NCI-H1092 treated with DMSO at 0.1 percent for 48 hours (cell line): ENCODE measurements around the gene MAN2B2.
"Not testable (repeated sequence)": the region's sequence is repeated elsewhere in the genome, so short reads cannot be mapped to it uniquely, and the experiment has no call there.

Experiments
- DNase-seq: peaks from one replicate; lab custom pipeline; 2025; lab: John Stamatoyannopoulos, UW

The MAN2B2 gene

DNA sequence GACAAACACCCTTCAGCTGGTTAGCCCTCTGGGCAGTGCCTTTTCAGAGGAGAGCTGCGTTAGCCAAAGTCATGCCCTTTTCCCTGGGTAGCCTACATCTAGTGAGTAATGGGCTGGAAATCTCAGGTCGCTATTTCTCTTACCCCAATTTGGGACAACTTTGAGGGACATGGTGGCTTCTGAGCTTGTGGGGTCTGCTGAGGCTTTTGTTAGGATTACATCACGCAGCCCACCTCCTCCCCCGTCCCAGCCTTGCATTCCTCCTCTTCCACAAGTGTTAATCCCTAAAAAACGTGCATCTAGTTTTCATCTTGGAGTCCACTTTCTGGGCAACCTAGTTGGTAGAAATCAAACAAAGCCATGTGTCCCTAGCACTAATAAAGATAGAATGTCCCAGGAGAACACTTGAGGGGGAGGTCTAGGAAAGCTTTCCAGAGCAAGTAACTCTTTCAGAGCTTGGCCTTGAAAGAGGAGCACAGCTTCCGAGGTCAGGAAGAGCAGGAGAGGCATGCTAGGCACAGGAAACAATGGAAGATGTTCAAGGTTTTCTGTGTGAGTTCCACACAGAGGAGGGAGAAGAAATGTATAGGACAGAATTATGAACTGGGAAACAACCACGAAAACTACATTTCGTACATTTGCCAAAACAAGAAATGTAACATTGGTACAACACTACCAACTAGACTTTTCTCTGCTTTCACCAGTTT, 68.3 kb downstream of the MAN2B2 start:
- DNase-seq = no peak

DNA sequence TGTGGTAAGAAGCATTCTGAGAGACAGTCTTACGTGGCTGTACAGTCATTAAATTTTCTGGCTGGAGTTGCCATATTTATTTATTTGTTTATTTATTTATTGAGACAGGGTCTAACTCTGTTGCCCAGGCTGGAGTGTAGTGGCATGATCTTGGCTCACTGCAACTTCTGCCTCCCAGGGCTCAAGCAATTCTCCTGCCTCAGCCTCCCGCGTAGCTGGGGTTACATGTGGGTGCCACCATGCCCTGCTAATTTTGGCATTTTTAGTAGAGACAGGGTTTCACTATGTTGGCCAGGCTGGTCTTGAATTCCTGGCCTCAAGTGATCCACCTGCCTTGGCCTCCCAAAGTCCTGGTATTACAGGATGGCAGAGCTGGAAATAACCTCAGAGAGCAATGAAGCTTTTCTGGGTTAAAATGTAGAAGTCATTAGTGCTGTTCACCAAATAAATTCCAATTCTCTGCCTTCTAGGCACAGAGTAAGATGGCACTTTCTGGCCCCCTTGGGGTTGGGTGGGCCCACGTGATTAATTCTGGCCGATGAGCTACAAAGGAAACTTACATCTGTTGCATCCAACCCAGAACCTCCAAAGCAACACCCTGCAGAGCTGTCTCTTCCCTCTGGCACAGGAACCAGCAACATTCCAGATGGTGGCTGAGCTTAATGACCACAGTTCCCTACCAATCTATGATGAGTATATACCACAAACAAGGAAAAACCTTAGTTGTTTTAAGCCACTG, 70.0 kb downstream of the MAN2B2 start:
- no peak for DNase-seq

DNA sequence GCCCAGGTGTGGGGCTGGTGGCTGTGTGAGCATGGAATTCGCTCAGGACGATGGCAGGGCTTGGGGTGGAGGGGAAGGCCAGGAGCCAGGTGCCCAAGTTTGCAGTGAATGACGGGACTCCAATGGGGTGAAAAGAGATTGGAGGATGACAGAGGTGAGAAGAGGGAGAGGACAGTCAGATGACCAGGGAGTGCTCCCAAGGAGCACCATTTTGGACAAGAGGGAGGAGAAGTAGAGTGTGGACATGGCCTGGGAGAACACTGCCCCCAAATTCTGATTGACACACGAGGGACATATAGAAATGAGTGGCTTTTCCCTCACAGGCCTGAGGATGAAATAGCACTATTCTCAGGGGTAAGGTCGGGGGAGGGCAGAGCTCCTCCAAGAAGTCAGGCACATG, 72.2 kb downstream of the MAN2B2 start:
- no peak for DNase-seq

DNA sequence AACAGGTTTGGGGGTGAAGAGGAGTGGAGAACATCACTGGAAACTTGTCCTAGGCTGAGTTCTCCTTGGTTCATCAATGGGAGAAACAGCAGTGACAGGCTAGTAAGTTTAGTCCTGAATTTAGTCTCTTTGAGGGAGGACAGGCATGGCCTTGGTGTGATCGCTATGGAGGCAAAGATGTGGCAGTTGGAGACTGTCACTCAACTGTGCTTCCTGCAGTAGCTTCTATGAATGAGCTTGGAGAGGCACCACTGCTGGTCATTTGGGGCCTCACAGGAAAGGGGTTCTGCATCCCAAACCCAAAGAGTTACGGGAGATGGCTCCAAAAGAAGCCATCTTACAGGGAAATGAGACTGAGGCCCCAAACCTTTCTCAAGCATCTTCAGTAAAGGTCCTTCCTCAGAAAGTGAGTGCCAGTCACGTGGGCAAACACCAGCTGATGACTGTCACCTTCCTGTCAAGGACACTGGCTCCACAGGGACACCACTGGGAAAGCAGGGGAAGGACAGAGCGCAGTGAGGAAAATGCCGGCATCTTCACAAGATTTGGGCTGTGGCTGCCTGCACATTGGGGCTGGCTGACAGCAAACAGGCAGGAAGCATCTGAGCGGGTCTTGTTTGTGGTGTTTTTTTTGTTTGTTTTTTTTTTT, 72.7 kb downstream of the MAN2B2 start:
- no peak for DNase-seq

DNA sequence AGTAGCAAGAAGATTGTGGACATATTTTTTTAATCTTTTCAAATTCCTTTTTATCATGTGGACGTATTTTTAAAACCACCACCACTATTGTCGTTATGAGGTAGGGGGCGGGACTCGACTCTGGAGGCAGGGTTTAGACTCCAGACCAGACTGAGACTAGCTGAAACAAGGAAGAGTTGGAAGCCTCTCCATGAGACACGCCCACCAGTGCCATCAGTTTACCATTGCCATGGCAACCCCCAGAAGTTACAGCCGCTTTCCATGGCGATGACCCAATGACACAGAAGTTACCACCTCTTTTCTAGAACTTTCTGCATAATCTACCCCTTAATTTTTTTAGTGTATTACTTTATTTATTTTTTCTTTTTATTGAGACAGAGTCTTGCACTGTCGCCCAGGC, 74.2 kb downstream of the MAN2B2 start:
- DNase-seq = no peak

DNA sequence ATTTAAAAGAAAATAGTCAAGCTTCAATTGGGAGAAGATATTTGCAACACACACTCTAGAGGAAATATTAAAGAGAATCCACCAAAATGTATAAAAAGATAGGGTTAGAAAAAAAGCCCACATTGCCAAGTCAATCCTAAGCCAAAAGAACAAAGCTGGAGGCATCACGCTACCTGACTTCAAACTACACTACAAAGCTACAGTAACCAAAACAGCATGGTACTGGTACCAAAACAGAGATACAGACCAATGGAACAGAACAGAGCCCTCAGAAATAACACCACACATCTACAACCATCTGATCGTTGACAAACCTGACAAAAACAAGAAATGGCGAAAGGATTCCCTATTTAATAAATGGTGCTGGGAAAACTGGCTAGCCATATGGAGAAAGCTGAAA, 79.2 kb downstream of the MAN2B2 start:
- DNase-seq = not testable (repeated sequence)

DNA sequence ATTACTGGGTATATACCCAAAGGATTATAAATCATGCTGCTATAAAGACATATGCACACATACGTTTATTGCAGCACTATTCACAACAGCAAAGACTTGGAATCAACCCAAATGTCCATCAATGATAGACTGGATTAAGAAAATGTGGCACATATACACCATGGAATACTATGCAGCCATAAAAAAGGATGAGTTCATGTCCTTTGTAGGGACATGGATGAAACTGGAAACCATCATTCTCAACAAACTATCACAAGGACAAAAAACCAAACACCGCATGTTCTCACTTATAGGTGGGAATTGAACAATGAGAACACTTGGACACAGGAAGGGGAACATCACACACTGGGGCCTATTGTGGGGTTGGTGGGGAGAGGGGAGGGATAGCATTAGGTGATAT, 80.3 kb downstream of the MAN2B2 start:
- DNase-seq = not testable (repeated sequence)

DNA sequence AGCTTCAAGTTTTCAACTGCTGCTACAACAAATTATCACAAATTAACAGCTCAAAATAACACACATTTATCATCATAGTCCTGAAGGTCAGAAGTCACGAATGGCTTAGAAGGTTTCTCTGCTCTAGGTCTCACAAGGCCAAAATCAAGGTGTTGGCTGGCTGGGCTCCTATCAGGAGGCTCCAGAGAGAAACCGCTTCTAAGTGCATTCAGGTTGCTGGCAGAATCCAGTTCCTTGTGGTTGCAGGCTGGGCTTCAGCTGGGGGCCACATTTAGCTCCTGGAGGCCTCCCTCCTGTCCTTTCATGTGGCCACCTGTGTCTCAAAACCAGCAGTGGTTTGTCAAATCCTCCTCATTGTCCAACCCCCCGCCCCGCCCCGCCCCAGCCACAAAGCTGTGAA, 80.9 kb downstream of the MAN2B2 start:
- DNase-seq = no peak

DNA sequence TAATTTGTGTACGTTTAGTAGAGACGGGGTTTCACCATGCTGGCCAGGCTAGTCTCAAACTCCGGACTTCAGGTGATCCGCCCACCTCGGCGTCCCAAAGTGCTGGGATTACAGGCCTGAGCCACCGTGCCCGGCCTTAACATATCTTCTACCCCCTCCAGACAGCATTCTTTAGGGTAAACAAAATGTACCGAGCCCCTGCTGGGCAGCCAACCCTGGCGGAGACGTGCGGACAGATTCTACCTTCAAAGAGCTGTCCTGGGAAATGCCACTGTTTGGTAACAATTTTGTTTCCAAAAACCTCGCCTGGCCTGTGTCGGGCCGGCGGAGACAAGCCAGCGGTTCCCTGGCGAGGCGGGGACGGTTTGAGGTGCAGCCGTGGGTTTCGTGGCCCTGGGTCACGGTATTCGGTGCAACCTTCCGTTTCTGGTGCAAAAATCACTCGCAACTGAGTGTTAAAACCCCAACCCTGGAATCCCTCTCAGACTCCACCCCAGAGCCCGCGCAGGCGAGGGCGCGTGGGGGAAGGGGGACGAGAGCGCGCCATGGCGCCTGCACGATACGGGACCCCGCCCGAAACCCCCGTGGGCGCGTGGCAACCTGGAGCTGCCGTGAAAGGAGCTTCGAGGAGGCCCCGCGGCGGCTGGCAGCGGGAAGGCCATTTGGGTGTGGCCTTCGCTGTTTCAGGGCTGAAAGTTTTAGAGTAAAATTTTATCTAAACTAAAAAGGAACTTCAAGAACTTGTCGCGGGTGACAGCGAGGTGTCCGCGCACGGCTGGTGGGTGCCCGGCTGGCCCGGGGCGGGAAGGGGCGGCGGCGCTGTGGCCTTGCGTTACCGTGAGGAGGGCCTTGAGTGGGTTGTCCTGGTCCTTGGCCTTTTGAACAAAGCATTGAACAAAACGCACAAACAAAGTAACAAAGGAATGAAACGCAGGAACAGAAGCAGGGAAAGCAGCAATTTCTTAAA, 82.5 kb downstream of the MAN2B2 start:
- no peak for DNase-seq

DNA sequence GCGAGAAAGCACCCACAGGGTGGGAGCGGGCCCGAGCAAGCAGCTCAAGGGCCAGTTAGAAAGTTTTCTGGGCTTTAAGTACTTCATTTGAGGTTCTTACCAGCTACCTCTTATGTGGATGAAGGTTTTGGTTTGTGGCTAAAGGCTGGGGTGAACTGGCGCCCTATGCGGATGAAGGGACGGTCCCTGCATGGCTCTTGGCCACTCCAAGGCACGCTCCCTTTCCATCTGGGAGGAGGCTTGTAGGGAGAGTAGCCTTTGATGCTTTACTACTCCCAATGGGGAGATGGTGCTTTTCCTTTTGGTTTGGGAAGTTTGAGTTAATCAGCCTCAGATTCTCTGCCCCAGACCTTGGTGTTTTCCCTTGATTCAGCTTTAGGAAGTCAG, 83.2 kb downstream of the MAN2B2 start:
- no peak for DNase-seq

DNA sequence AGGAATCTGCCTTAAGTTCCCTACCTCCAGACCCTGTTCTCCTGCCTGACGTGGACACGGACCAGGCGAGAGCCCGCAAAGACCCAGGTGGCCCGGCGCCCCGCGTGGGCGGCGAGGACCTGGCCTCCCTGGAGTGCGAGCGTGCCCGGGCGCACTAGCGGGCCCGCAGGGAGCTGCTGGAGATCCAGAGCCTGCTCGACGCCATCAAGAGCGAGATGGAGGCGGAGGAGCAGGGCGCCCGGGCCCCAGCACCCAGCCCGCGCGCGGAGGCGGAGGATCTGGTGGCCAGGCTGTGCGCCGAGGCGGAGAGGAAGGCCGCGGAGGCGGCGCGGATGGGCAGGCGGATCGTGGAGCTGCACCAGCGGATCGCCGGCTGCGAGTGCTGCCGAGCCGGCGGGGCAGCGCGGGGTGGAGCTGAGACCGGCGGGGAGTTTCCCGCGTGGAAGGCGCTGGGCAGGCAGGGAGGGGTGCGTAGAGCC, 83.6 kb downstream of the MAN2B2 start:
- DNase-seq = no peak

DNA sequence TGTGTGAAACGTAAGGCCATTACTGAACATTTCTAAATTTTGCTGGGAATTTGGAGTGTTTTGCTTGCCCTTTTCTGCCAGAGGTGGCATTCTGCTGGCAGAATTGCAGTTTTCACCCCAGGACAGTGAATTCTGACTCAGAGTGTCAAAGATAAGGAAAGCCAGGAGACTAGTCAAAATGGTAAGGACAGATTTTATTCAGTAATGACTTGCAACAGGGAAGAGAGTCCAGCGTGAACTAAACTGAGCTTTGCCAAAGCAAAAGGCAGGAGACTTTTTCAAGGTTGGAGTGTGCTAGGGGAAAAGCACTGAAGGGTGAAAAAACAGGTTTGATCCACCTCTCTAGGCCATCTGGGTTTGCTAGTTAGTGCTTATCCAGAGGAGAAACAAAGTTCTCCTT, 84.9 kb downstream of the MAN2B2 start:
- no peak for DNase-seq

DNA sequence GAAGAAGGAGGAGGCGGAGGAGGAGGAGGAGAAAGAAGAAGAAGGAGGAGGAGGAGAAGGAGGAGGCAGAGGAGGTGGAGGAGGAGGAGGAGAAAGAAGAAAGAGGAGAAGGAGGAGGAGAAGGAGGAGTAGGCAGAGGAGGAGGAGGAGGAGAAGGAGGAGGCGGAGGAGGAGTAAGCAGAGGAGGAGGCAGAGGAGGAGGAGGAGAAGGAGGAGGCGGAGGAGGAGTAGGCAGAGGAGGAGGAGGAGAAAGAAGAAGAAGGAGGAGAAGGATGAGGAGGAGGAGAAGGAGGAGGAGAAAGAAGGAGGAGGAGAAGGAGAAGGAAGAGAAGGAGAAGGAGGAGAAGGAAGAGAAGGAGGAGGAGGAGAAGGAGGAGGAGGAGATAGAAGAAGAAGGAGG, 85.4 kb downstream of the MAN2B2 start:
- no peak for DNase-seq

DNA sequence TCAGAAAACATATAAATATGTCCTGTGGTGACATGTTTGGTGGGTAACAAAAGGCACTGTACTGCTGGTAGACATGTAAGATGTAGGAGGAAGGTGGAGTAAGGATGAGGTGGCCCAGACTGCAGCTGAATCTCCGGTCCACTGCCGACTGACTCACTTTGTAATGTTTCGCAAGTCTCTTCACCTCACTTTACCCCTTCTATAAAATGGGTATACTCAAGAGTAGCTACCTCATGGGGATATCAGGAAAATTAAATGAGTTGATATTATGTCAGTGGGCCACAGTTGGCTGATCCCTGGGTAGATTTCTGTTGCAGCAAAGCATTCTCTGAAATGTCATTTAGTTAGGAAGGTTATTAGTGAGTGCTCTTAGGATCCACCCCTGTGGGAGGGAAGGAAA, 87.6 kb downstream of the MAN2B2 start:
- DNase-seq = no peak

DNA sequence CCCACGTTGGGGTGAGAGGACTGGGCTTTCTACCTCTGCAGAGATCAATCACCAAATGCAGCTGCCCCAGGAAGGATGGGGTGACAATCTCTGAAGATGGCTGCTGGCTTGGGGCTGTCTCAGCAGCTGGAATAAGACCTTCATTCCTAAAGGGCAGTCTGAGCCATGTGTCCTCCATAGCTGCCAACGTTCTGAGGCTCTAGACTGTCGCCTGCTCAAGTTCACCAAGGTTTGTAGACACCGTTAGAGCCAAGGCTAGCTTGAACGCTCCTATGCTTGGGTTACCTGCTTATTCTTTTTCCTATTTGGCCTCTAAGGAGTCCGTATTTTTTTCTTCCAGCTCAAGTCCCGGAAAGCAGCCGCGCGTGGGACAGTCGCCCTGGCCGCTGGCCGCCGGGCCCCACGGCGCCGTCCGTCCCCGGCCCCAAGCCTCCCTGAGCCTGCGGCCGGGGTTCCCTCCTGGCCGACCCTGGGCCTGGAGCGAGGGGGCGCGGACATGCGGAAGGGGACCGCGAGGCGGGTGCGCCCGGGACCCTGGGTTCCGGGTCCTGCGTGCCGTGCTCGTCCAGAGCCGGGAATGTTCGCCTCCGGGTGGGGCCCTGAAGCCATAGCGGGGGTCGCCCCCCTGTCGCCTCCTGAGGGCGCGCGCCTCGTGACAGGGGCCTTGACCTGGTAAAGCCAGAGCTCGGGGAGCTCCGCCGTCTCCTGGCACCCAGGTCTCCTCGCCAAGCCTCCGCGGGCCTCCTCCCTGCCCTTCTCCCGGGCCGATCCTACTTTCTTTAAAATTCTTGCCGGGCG, 88.8 kb downstream of the MAN2B2 start:
- no peak for DNase-seq

DNA sequence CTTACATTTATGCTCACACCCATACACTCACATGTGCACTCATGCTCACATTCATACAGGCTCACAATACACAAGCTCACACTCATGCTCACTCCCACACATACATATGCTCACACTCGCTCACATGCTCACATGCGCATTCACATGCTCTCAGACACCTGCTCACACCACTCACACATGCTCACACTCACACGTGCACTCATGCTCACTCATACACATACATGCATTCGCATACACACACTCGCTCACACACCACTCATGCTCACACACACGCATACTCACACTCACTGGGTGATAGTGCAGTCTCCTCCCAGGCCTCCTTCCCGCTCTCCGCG, 90.3 kb downstream of the MAN2B2 start:
- DNase-seq = no peak

DNA sequence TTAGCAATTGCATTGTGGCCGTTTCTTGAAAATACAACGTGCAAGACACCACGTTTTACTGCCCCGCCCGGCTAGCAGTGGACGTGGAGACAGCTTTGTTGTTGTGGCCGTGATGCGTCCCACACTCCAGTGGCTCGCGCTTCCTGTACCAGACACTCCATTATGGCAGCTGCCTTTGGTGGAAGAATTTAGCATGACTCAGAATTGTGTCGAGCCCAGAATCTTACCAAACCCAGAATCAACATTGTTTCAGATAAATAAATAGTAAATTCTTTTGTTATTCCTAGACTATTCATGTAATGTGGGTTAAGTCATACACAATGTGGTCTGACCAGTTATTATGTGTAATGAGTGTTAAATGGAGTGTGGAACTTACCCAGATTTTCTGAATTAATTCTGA, 93.4 kb downstream of the MAN2B2 start:
- no peak for DNase-seq

DNA sequence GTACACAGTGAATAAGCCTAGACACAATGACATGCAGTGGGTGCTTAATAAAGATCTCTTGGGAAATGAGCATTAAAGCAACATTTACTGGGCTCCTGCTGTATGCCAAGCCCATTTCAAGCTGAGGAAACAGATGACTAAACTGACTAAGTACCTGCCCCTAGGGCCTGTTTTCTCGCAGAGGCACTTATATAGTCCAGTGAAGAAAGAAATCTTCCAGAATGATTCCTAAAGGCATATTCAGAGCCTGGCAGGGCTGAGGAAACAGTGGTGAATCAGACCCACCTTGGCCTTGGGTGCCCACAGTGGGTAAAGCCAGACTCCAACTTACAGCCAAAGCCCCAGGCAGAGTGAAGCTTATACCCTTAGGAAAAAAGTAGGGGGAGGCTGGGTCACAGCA, 96.7 kb downstream of the MAN2B2 start:
- no peak for DNase-seq

DNA sequence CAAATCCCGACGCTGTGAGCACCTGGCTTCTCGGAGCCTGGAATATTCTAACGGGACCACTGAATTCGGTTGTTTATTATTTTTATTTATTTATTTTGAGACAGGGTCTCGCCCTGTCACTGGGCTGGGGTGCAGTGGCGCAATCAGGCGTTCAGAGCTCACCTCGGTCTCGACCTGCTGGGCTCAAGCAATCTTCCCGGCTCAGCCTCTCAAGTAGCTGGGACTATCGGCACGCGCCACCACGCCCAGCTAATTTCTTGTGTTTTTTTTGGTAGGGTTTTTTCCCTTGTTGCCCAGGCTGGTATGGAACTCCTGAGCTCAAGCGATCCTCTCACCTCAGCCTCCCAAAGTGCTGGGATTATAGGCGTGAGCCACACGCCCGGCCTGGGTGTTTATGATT, 97.1 kb downstream of the MAN2B2 start:
- DNase-seq = no peak

DNA sequence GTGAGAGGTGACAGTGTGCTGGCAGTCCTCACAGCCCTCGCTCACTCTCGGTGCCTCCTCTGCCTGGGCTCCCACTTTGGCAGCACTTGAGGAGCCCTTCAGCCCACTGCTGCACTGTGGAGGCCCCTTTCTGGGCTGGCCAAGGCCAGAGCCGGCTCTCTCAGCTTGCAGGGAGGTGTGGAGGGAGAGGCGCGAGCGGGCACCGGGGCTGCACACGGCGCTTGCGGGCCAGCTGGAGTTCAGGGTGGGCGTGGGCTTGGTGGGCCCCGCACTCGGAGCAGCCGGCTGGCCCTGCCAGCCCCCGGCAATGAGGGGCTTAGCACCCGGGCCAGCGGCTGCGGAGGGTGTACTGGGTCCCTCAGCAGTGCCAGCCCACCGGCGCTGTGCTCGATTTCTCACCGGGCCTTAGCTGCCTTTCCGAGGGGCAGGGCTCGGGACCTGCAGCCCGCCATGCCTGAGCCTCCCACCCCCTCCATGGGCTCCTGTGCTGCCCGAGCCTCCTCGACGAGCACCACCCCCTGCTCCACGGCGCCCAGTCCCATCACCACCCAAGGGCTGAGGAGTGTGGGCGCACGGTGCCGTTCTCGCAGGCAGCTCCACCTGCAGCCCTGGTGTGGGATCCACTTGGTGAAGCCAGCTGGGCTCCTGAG, 97.7 kb downstream of the MAN2B2 start:
- not testable (repeated sequence) for DNase-seq
